Measurements from ENCODE around the gene RMC1. TPM values are rescaled to one million over a fixed set of nuclear protein-coding genes. Genes with fewer than 3 reads are reported as not detected.

The RMC1 gene
- total and polyA plus RNA-seq, 4 donors: 15.6 to 24.7 (median 20.8) TPM

DNA sequence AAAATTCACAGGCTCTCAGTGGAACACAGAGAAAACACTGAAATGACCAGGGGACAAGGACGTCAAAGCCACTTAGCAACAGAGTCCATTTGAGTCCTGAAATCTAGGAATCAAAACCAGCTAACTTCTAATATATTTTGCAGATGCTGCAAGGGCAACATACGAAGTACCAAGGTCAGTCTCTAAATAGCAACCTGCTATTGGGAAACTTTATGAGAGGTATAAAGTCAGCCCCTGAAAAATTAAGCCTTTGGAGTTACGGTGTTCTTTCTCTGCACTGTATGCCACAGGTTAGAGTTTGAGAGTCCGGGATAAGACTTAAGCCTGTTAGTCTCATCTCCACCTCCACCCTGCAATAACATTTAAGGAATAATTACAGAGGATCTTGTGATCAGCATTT lies 69.7 kb downstream of the RMC1 start:
- peaks cover 2 to 16% (median 5%) of the 10 kb centered on the region in 4 donors for H3K36me3 ChIP-seq (ENCODE audit: control insufficient read depth in 4 of 4, insufficient read depth in 3 of 4, low read depth in 1 of 4, low read length in 3 of 4)
- no peak for DNase-seq (ENCODE audit: low spot score)

DNA sequence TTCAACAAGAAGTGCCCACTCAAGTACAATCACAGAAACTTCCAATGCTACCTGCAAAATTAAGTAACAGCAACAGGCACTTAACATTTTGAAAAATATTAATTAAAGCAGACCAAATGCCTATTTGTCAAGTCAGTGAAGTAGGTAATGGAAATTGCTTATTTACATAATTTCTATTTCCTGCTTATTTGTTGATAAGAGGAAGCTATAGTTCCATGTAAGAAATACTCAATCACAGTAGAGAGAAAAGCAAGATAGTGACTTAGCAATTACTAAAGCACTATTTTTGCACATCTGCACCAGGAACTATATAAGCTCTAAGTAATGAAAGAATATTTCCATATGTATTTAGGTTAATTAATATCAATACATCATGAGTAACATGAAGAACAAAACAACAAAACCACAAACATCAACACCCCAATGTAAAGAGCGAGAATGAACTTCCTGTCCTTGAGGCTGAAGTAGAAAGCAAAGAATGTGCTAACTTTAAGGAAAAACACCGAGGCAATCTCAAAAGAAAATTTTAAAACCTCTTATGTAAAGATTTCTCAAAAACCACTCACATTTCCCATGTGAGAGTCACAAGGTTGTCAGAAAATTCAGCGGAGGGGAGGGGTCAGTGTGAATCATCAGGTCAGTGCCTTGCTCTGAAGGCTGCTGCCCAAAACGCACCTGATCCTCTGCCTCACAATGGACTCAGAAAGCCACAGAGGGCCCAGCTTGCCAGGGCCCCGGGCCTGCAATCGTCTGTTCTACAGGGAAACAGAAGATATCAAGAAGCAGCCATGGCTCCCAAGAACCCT lies 70.5 kb downstream of the RMC1 start:
- H3K4me3 ChIP-seq (ENCODE audit: low read depth in 1 of 3, low read length in 3 of 3): no peak overlapping the region
- H3K4me1 ChIP-seq (ENCODE audit: control insufficient read depth in 4 of 4, insufficient read depth in 4 of 4, low read length in 3 of 4): peaks cover 2 to 30% (median 19%) of the 10 kb centered on the region in 4 donors
- TF ChIP-seq, protein P1, sequence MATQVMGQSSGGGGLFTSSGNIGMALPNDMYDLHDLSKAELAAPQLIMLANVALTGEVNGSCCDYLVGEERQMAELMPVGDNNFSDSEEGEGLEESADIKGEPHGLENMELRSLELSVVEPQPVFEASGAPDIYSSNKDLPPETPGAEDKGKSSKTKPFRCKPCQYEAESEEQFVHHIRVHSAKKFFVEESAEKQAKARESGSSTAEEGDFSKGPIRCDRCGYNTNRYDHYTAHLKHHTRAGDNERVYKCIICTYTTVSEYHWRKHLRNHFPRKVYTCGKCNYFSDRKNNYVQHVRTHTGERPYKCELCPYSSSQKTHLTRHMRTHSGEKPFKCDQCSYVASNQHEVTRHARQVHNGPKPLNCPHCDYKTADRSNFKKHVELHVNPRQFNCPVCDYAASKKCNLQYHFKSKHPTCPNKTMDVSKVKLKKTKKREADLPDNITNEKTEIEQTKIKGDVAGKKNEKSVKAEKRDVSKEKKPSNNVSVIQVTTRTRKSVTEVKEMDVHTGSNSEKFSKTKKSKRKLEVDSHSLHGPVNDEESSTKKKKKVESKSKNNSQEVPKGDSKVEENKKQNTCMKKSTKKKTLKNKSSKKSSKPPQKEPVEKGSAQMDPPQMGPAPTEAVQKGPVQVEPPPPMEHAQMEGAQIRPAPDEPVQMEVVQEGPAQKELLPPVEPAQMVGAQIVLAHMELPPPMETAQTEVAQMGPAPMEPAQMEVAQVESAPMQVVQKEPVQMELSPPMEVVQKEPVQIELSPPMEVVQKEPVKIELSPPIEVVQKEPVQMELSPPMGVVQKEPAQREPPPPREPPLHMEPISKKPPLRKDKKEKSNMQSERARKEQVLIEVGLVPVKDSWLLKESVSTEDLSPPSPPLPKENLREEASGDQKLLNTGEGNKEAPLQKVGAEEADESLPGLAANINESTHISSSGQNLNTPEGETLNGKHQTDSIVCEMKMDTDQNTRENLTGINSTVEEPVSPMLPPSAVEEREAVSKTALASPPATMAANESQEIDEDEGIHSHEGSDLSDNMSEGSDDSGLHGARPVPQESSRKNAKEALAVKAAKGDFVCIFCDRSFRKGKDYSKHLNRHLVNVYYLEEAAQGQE (IDR thresholded peaks at IDR 0.05): no peak
- peak in 1 of 2 donors; percentile 60 for TF ChIP-seq JUND (IDR thresholded peaks at IDR 0.05)
- peak in 1 of 2 donors; percentile 36 for TF ChIP-seq RXRA (IDR thresholded peaks at IDR 0.05)
- no peak for TF ChIP-seq FOXA2 (IDR thresholded peaks at IDR 0.05)
- H3K27ac ChIP-seq (ENCODE audit: low read depth in 1 of 2, low read length in 2 of 2): peak overlapping the region; percentile 64 to 72
- peaks cover 2 to 8% (median 3%) of the 10 kb centered on the region in 4 donors for H3K36me3 ChIP-seq (ENCODE audit: control insufficient read depth in 4 of 4, insufficient read depth in 3 of 4, low read depth in 1 of 4, low read length in 3 of 4)
- H3K9ac ChIP-seq (ENCODE audit: low read depth in 1 of 2, low read length in 2 of 2): peak overlapping the region in 1 of 2 donors; percentile 73
- WGBS: 56% methylated on average over 6 of the region's 6 CpGs
- no peak for DNase-seq (ENCODE audit: low spot score)
- H3K9me3 ChIP-seq (ENCODE audit: control insufficient read depth in 4 of 4, low read length in 3 of 4): no peaks in the 10 kb centered on the region
- no peaks in the 10 kb centered on the region for H3K27me3 ChIP-seq (ENCODE audit: control insufficient read depth in 4 of 4, insufficient read depth in 4 of 4, low read length in 3 of 4)

More for the DNA sequence above, 69.7 kb downstream of the RMC1 start:
- Histone ChIP-seq H3K9ac (ENCODE audit: low read depth in 1 of 2, low read length in 2 of 2) (no peak overlapping the region), H3K9me3 (ENCODE audit: control insufficient read depth in 4 of 4, low read length in 3 of 4) (no peaks in the 10 kb centered on the region), H3K27me3 (ENCODE audit: control insufficient read depth in 4 of 4, insufficient read depth in 4 of 4, low read length in 3 of 4) (no peaks in the 10 kb centered on the region), H3K27ac (ENCODE audit: low read depth in 1 of 2, low read length in 2 of 2) (peak overlapping the region; percentile 7 to 72), H3K4me1 (ENCODE audit: control insufficient read depth in 4 of 4, insufficient read depth in 4 of 4, low read length in 3 of 4) (peaks cover 2 to 30% (median 19%) of the 10 kb centered on the region in 4 donors), H3K4me3 (ENCODE audit: low read depth in 1 of 3, low read length in 3 of 3) (no peak overlapping the region)
- WGBS: 64% methylated on average over 4 of the region's 4 CpGs
- TF ChIP-seq EGR1 (IDR thresholded peaks at IDR 0.05; ENCODE audit: low read depth in 2 of 2) (no peak), GABPA (IDR thresholded peaks at IDR 0.05 in 1 of 2, conservative IDR thresholded peaks at IDR 0.05 in 1 of 2) (no peak), FOXA2 (IDR thresholded peaks at IDR 0.05) (no peak), HNF4A (conservative IDR thresholded peaks at IDR 0.05) (peak; percentile 40 to 65), HNF4G (IDR thresholded peaks at IDR 0.05) (no peak), YY1 (IDR thresholded peaks at IDR 0.05) (no peak), TAF1 (conservative IDR thresholded peaks at IDR 0.05) (no peak), RXRA (IDR thresholded peaks at IDR 0.05) (peak; percentile 19), FOXA1 (IDR thresholded peaks at IDR 0.05) (no peak), JUND (IDR thresholded peaks at IDR 0.05) (no peak)
- TF ChIP-seq, protein P2, sequence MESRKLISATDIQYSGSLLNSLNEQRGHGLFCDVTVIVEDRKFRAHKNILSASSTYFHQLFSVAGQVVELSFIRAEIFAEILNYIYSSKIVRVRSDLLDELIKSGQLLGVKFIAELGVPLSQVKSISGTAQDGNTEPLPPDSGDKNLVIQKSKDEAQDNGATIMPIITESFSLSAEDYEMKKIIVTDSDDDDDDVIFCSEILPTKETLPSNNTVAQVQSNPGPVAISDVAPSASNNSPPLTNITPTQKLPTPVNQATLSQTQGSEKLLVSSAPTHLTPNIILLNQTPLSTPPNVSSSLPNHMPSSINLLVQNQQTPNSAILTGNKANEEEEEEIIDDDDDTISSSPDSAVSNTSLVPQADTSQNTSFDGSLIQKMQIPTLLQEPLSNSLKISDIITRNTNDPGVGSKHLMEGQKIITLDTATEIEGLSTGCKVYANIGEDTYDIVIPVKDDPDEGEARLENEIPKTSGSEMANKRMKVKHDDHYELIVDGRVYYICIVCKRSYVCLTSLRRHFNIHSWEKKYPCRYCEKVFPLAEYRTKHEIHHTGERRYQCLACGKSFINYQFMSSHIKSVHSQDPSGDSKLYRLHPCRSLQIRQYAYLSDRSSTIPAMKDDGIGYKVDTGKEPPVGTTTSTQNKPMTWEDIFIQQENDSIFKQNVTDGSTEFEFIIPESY (IDR thresholded peaks at IDR 0.05): no peak
